Cardiac fibroblast (primary cell): Measurements from ENCODE around the gene RPS17.
"Not testable (repeated sequence)": the region's sequence is repeated elsewhere in the genome, so short reads cannot be mapped to it uniquely, and the experiment has no call there.

Source experiments
- DNase-seq, 2 donors: peaks; one replicate each; pipeline versions ENCODE4 v3.0.0 to v3.0.0-alpha.2; 2010; ENCODE audit warnings: low read depth in 2 of 2
- H3K4me3 ChIP-seq, 2 donors: replicated peaks in 1 of 2; 1 replicate in 1 of 2; 2 replicates in 1 of 2; pipeline ENCODE4 v1.5.1; 2011; ENCODE audit warnings: low read depth in 2 of 2, low read length in 2 of 2, mild to moderate bottlenecking in 2 of 2, moderate library complexity in 1 of 2
- CTCF ChIP-seq: IDR thresholded peaks from one replicate; pipeline ENCODE4 v1.5.1; 2011; ENCODE audit warnings: low read depth, mild to moderate bottlenecking, low read length, inconsistent platforms

Gene RPS17

DNA sequence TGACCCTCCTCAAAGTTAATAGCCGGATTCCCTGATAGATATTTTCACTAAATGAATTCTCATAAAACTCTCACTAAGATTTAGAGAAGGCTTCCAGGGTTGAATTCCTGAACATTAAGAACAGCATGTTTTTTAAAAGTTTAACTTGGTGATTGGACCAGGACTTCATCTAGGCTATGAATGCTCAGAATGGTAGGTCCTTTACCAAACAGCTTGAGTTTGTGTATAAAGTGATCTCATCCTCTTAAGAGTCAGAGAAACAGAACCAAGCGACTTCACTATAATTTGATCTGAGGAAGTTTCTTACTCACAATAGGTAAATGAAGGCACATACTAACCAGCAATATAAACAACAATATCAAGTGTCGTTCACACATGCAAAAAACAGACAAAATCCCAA lies 36.2 kb downstream of the RPS17 start:
- not testable (repeated sequence) for H3K4me3 ChIP-seq, DNase-seq

GRCh38 chr15:82502700-82503339 lies 37.4 kb downstream of the RPS17 start:
- peak; percentile 12 for TF ChIP-seq CTCF
- not testable (repeated sequence) for H3K4me3 ChIP-seq, DNase-seq

DNA sequence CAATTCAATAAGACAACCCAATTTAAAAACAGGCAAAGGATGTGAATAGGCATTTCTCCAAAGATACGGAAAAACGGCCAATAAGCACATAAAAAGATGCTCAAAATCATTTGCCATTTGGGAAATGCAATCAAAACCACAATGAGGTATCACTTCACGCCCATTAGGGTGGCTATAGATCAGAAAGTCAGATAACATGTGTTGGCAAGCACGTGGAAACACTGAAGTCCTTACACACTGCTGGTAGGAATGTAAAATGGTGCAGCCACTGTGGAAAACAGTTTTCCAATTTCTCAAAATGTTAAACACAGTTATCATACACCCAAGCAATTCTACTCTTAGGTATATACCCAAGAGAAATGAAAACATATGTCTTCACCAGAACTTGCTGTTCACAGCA lies 39.5 kb downstream of the RPS17 start:
- not testable (repeated sequence) for DNase-seq, H3K4me3 ChIP-seq

- H3K4me3 ChIP-seq, DNase-seq: not testable (repeated sequence)
These were observed 42.3 kb downstream of the RPS17 start for GRCh38 chr15:82497978-82498377.

- H3K4me3 ChIP-seq, DNase-seq: not testable (repeated sequence)
These were observed 52.0 kb downstream of the RPS17 start for GRCh38 chr15:82488250-82488649.

- H3K4me3 ChIP-seq, DNase-seq: not testable (repeated sequence)
These were observed 53.2 kb downstream of the RPS17 start for GRCh38 chr15:82487045-82487444.
